Hepatocyte (in vitro differentiated cells): Measurements from ENCODE around the gene CITED1.

Experiments used
- CTCF ChIP-seq: fragments of 200-600 bp; sonication (generic); IDR thresholded peaks from 2 replicates; pipeline ENCODE4 v1.5.1; 2016; ENCODE audit warnings: antibody characterized with exemption, mild to moderate bottlenecking; ENCODE audit not compliant: poor library complexity
- EZH2 ChIP-seq: fragments of 200-600 bp; sonication (generic); IDR thresholded peaks from 2 replicates; pipeline ENCODE4 v1.6.1; 2016; ENCODE audit warnings: antibody characterized with exemption, mild to moderate bottlenecking, borderline replicate concordance

GRCh38 chrX:72274526-72274925 is 31.2 kb downstream of the CITED1 start:
- TF ChIP-seq CTCF (no peak), EZH2 (no peak)
